SU-DHL-6 (cell line): Measurements from ENCODE around the gene PLXND1.

Experiments used
- H2AFZ ChIP-seq: fragments of 200-600 bp; sonication (generic); 2 replicates; pipeline ENCODE4 v1.6.1; 2014; ENCODE audit warnings: low read depth, mild to moderate bottlenecking, moderate library complexity, mixed read lengths, antibody characterized with exemption, low read length; ENCODE audit not compliant: severe bottlenecking
- H3F3A ChIP-seq: fragments of 200-600 bp; shearing (Covaris generic); 2 replicates; pipeline ENCODE4 v1.6.0; 2016; ENCODE audit warnings: antibody characterized with exemption, mild to moderate bottlenecking; ENCODE audit not compliant: insufficient read depth
- H3K27ac ChIP-seq: fragments of 200-600 bp; sonication (generic); 2 replicates; pipeline ENCODE4 v1.5.1; 2016; ENCODE audit warnings: low read depth, mild to moderate bottlenecking, low read length, moderate library complexity, mixed read lengths
- H3K27me3 ChIP-seq: fragments of 200-600 bp; sonication (generic), shearing (Covaris generic); 2 replicates; pipeline ENCODE4 v1.6.0; 2014; ENCODE audit warnings: mild to moderate bottlenecking, low read length
- H3K36me3 ChIP-seq: fragments of 200-600 bp; sonication (generic); 2 replicates; pipeline ENCODE4 v1.6.1; 2014; ENCODE audit warnings: mild to moderate bottlenecking, low read length, mixed read lengths
- H3K4me2 ChIP-seq: fragments of 300-600, 200-600 bp; shearing (Covaris generic), sonication (generic); 2 replicates; pipeline ENCODE4 v1.6.0; 2014; ENCODE audit warnings: low read length, low read depth, mild to moderate bottlenecking; ENCODE audit not compliant: poor library complexity, severe bottlenecking
- H3K4me3 ChIP-seq: fragments of 200-600 bp; sonication (generic); 2 replicates; pipeline ENCODE4 v1.5.1; 2014; ENCODE audit warnings: antibody characterized with exemption, low read length, mild to moderate bottlenecking, mixed read lengths; ENCODE audit not compliant: insufficient read depth, poor library complexity, severe bottlenecking
- H3K79me2 ChIP-seq: fragments of 200-600 bp; sonication (generic); 2 replicates; pipeline ENCODE4 v1.6.1; 2014; ENCODE audit warnings: mild to moderate bottlenecking, low read length, moderate library complexity; ENCODE audit not compliant: insufficient read depth
- H3K9ac ChIP-seq: fragments of 200-600 bp; sonication (generic); 2 replicates; pipeline ENCODE4 v1.7.0; 2014; ENCODE audit warnings: mild to moderate bottlenecking, low read length
- H3K9me2 ChIP-seq: fragments of 200-600 bp; sonication (generic); replicated peaks from 2 replicates; pipeline ENCODE4 v1.6.1; 2014; ENCODE audit warnings: low read length; ENCODE audit not compliant: insufficient read depth
- H3K9me3 ChIP-seq: fragments of 200-600 bp; sonication (generic); 2 replicates; pipeline ENCODE4 v1.6.1; 2014; ENCODE audit warnings: low read length, mixed read lengths; ENCODE audit not compliant: insufficient read depth
- H4K20me1 ChIP-seq: fragments of 200-600 bp; sonication (generic); 2 replicates; pipeline ENCODE4 v1.6.1; 2014; ENCODE audit warnings: low read depth, mild to moderate bottlenecking, antibody characterized with exemption, low read length, moderate library complexity, mixed read lengths
- EZH2phosphoT487 ChIP-seq: fragments of 200-600 bp; sonication (generic), shearing (Covaris generic); conservative IDR thresholded peaks from 2 replicates; pipeline ENCODE4 v1.6.1; 2018; ENCODE audit warnings: mild to moderate bottlenecking, antibody characterized with exemption, low read length, moderate library complexity, mixed read lengths
- TF ChIP-seq, protein P1 (sequence below): fragments of 200-600 bp; sonication (generic); IDR thresholded peaks from one replicate; pipeline ENCODE4 v1.5.1; 2017; ENCODE audit warnings: antibody characterized with exemption, mild to moderate bottlenecking, low read length, moderate library complexity; ENCODE audit not compliant: insufficient read depth, poor library complexity, severe bottlenecking

PLXND1 gene

GRCh38 chr3:129530251-129530791 is 76.2 kb downstream of the PLXND1 start:
- H3K9me2 ChIP-seq = no peaks in the 10 kb centered on the region
- no peak overlapping the region for H2AFZ ChIP-seq
- H3K4me2 ChIP-seq = no peak overlapping the region

DNA sequence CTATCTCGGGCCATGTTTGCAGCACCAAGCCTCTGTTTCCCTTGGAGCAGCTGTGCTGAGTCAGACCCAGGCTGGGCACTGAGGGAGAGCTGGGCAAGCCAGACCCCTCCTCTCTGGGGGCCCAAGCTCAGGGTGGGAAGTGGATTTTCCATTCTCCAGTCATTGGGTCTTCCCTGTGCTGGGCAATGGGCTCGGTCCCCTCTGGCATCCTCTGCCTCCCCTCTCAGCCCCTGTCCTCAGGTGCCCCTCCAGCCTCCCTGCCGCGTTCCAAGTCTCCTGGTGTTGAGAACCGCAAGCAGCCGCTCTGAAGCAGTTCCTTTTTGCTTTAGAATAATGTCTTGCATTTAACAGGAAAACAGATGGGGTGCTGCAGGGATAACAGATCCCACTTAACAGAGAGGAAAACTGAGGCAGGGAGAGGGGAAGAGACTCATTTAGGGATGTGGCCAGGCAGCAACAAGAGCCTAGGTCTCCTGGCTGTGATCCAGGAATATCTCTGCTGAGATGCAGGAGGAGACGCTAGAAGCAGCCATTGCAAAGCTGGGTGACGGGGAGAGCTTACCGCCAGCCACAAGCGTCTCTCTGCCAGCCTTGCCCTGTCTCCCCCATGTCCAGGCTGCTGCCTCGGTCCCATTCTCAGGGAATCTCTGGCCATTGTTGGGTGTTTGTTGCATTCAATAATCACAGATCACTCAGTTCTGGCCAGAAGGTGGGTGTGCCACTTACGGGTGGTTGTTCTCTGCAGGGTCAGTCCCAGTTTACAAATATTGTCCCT is 76.9 kb downstream of the PLXND1 start:
- TF ChIP-seq EZH2phosphoT487 = no peak
- TF ChIP-seq, protein P1, sequence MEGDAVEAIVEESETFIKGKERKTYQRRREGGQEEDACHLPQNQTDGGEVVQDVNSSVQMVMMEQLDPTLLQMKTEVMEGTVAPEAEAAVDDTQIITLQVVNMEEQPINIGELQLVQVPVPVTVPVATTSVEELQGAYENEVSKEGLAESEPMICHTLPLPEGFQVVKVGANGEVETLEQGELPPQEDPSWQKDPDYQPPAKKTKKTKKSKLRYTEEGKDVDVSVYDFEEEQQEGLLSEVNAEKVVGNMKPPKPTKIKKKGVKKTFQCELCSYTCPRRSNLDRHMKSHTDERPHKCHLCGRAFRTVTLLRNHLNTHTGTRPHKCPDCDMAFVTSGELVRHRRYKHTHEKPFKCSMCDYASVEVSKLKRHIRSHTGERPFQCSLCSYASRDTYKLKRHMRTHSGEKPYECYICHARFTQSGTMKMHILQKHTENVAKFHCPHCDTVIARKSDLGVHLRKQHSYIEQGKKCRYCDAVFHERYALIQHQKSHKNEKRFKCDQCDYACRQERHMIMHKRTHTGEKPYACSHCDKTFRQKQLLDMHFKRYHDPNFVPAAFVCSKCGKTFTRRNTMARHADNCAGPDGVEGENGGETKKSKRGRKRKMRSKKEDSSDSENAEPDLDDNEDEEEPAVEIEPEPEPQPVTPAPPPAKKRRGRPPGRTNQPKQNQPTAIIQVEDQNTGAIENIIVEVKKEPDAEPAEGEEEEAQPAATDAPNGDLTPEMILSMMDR = no peak

More at GRCh38 chr3:129530251-129530791, 76.2 kb downstream of the PLXND1 start:
- no peak for TF ChIP-seq EZH2phosphoT487
- TF ChIP-seq, protein P1 = no peak
- no peak overlapping the region for H3K27ac ChIP-seq
- no peaks in the 10 kb centered on the region for H3K27me3 ChIP-seq
- H3F3A ChIP-seq = no peaks in the 10 kb centered on the region
- H3K9ac ChIP-seq = no peak overlapping the region
- H4K20me1 ChIP-seq = no peaks in the 10 kb centered on the region
- H3K79me2 ChIP-seq = no peaks in the 10 kb centered on the region
- no peaks in the 10 kb centered on the region for H3K9me3 ChIP-seq
- H3K36me3 ChIP-seq = no peaks in the 10 kb centered on the region
- no peak overlapping the region for H3K4me3 ChIP-seq

GRCh38 chr3:129528589-129529100 is 77.8 kb downstream of the PLXND1 start, which contains the start of gene RHO:
TSS of gene RHO (plus strand) at chr3:129528639. CDS start at chr3:129528734, 95 bp downstream.
- H3K27ac ChIP-seq = no peak within 1 kb of the TSS
- H4K20me1 ChIP-seq = no peaks in the 10 kb centered on the region
- H3K36me3 ChIP-seq = no peaks in the 10 kb centered on the region
- no peak within 1 kb of the TSS for H3K4me3 ChIP-seq
- no peak for TF ChIP-seq EZH2phosphoT487
- TF ChIP-seq, protein P1 = no peak
- no peaks in the 10 kb centered on the region for H3K27me3 ChIP-seq
- H3K79me2 ChIP-seq = no peaks in the 10 kb centered on the region
- no peaks in the 10 kb centered on the region for H3K9me3 ChIP-seq
- H3F3A ChIP-seq = no peaks in the 10 kb centered on the region
- no peak within 1 kb of the TSS for H3K9ac ChIP-seq
- no peaks in the 10 kb centered on the region for H3K9me2 ChIP-seq
- no peak within 1 kb of the TSS for H3K4me2 ChIP-seq
- no peak within 1 kb of the TSS for H2AFZ ChIP-seq

More for the DNA sequence above, 76.9 kb downstream of the PLXND1 start:
- H3K79me2 ChIP-seq = no peaks in the 10 kb centered on the region
- no peak overlapping the region for H3K4me3 ChIP-seq
- H3K9ac ChIP-seq = no peak overlapping the region
- no peak overlapping the region for H3K27ac ChIP-seq
- H2AFZ ChIP-seq = no peak overlapping the region
- no peaks in the 10 kb centered on the region for H3K9me3 ChIP-seq
- no peak overlapping the region for H3K4me2 ChIP-seq
- H3K27me3 ChIP-seq = no peaks in the 10 kb centered on the region
- no peaks in the 10 kb centered on the region for H3K36me3 ChIP-seq
- no peaks in the 10 kb centered on the region for H3K9me2 ChIP-seq
- H3F3A ChIP-seq = no peaks in the 10 kb centered on the region
- H4K20me1 ChIP-seq = no peaks in the 10 kb centered on the region
